HEK293 (cell line): ENCODE data around the gene REN.
A peak's percentile ranks its signal among the peaks of the same experiment; 100 is the strongest.

Experiments used
- CTCF ChIA-PET: fragments of 350-600 bp; formaldehyde crosslinking; extraction: SDS; loops from one replicate; lab custom pipeline; 2021; ENCODE audit warnings: antibody characterized with exemption; lab: Yijun Ruan, JAX
- POLR2A ChIA-PET: fragments of 300-600 bp; formaldehyde crosslinking; extraction: SDS; loops from one replicate; lab custom pipeline; 2020; ENCODE audit warnings: antibody characterized with exemption, inconsistent platforms; lab: Yijun Ruan, JAX
- H3K27ac ChIP-seq: fragments of 200-500 bp; sonication (Bioruptor generic); 2 replicates; pipeline ENCODE4 v1.5.1; 2014; ENCODE audit warnings: low read depth, low read length, control low read depth, inconsistent platforms; ENCODE audit errors: extremely low read depth
- H3K36me3 ChIP-seq, 2 experiments: fragments of 200-500 bp in 1 of 2; sonication (Bioruptor generic) in 1 of 2; 1 replicate in 1 of 2; 2 replicates in 1 of 2; pipeline ENCODE4 v1.5.1; 2014 to 2017; ENCODE audit warnings: inconsistent platforms in 2 of 2, low read length in 2 of 2; ENCODE audit not compliant: control insufficient read depth in 2 of 2, insufficient read depth in 1 of 2
- H3K4me1 ChIP-seq: fragments of 200-500 bp; sonication (Bioruptor generic); 2 replicates; pipeline ENCODE4 v1.5.1; 2014; ENCODE audit warnings: mild to moderate bottlenecking, low read length, inconsistent platforms; ENCODE audit not compliant: control insufficient read depth, insufficient read depth
- H3K4me3 ChIP-seq: 2 replicates; pipeline ENCODE4 v1.5.1; 2011; ENCODE audit warnings: low read depth, mild to moderate bottlenecking, control low read depth, low read length, moderate library complexity
- H3K9me3 ChIP-seq: fragments of 200-500 bp; sonication (Bioruptor generic); 2 replicates; pipeline ENCODE4 v1.5.1; 2014; ENCODE audit warnings: low read depth, low read length, inconsistent platforms; ENCODE audit not compliant: control insufficient read depth, insufficient read depth
- BCL11A ChIP-seq: fragments of 450-650 bp; formaldehyde crosslinking; IDR thresholded peaks from 2 replicates; pipeline ENCODE4 v1.5.1; 2016; ENCODE audit warnings: low read depth, missing biosample characterization, missing genetic modification characterization
- BCL11B ChIP-seq: fragments of 450-650 bp; formaldehyde crosslinking; IDR thresholded peaks from 2 replicates; pipeline ENCODE4 v1.5.1; 2016; ENCODE audit warnings: low read depth, missing biosample characterization, missing genetic modification characterization
- EGR2 ChIP-seq: fragments of 450-650 bp; formaldehyde crosslinking; IDR thresholded peaks from 2 replicates; pipeline ENCODE4 v1.5.1; 2016; ENCODE audit warnings: low read depth, missing biosample characterization, missing genetic modification characterization
- GLIS2 ChIP-seq: fragments of 450-650 bp; formaldehyde crosslinking; IDR thresholded peaks from 2 replicates; pipeline ENCODE4 v1.5.1; 2016; ENCODE audit warnings: missing biosample characterization, missing genetic modification characterization
- MZF1 ChIP-seq: fragments of 450-650 bp; formaldehyde crosslinking; IDR thresholded peaks from 2 replicates; pipeline ENCODE4 v1.5.1; 2017; ENCODE audit warnings: missing biosample characterization, missing genetic modification characterization, borderline replicate concordance
- PBX3 ChIP-seq: sonication (generic); formaldehyde crosslinking; IDR thresholded peaks from 2 replicates; pipeline ENCODE4 v1.8.1; 2022; ENCODE audit warnings: mild to moderate bottlenecking, moderate library complexity, missing genetic modification reagents
- RBAK ChIP-seq: fragments of 450-650 bp; formaldehyde crosslinking; IDR thresholded peaks from 2 replicates; pipeline ENCODE4 v1.5.1; 2016; ENCODE audit warnings: missing biosample characterization, missing genetic modification characterization
- SETDB1 ChIP-seq: IDR thresholded peaks from one replicate; pipeline ENCODE4 v1.6.1; 2017; ENCODE audit warnings: mild to moderate bottlenecking, low read length, moderate library complexity, mixed read lengths; ENCODE audit not compliant: insufficient read length
- TCF7L2 ChIP-seq: IDR thresholded peaks from 2 replicates; pipeline ENCODE4 v1.6.1; 2011; ENCODE audit warnings: low read depth, mild to moderate bottlenecking, inconsistent platforms, low read length, moderate library complexity, borderline replicate concordance
- ZBTB21 ChIP-seq: fragments of 450-650 bp; formaldehyde crosslinking; IDR thresholded peaks from 2 replicates; pipeline ENCODE4 v1.5.1; 2017; ENCODE audit warnings: missing biosample characterization, missing genetic modification characterization
- ZBTB8A ChIP-seq: fragments of 450-650 bp; formaldehyde crosslinking; IDR thresholded peaks from 2 replicates; pipeline ENCODE4 v1.5.1; 2016; ENCODE audit warnings: missing biosample characterization, missing genetic modification characterization
- ZFHX2 ChIP-seq: fragments of 450-650 bp; formaldehyde crosslinking; conservative IDR thresholded peaks from 2 replicates; pipeline ENCODE4 v1.5.1; 2016; ENCODE audit warnings: missing biosample characterization, missing genetic modification characterization
- ZNF248 ChIP-seq: fragments of 450-650 bp; formaldehyde crosslinking; IDR thresholded peaks from 2 replicates; pipeline ENCODE4 v1.5.1; 2017; ENCODE audit warnings: missing biosample characterization, missing genetic modification characterization
- ZNF350 ChIP-seq: fragments of 450-650 bp; formaldehyde crosslinking; IDR thresholded peaks from 2 replicates; pipeline ENCODE4 v1.5.0; 2017; ENCODE audit warnings: missing biosample characterization, mild to moderate bottlenecking, missing genetic modification characterization
- ZNF354C ChIP-seq: fragments of 450-650 bp; formaldehyde crosslinking; IDR thresholded peaks from 2 replicates; pipeline ENCODE4 v1.5.1; 2016; ENCODE audit warnings: missing biosample characterization, missing genetic modification characterization, low read depth, borderline replicate concordance
- ZNF391 ChIP-seq: fragments of 450-650 bp; formaldehyde crosslinking; IDR thresholded peaks from 2 replicates; pipeline ENCODE4 v1.5.1; 2016; ENCODE audit warnings: low read depth, missing biosample characterization, missing genetic modification characterization, borderline replicate concordance
- ZNF394 ChIP-seq: fragments of 450-650 bp; formaldehyde crosslinking; IDR thresholded peaks from 2 replicates; pipeline ENCODE4 v1.5.1; 2016; ENCODE audit warnings: missing biosample characterization, missing genetic modification characterization, mild to moderate bottlenecking, moderate library complexity, borderline replicate concordance
- ZNF501 ChIP-seq: fragments of 450-650 bp; formaldehyde crosslinking; IDR thresholded peaks from 2 replicates; pipeline ENCODE4 v1.5.1; 2016; ENCODE audit warnings: missing biosample characterization, missing genetic modification characterization
- ZNF529 ChIP-seq: fragments of 450-650 bp; formaldehyde crosslinking; IDR thresholded peaks from 2 replicates; pipeline ENCODE4 v1.5.1; 2017; ENCODE audit warnings: missing genetic modification characterization, missing biosample characterization; ENCODE audit not compliant: insufficient replicate concordance
- ZNF561 ChIP-seq: fragments of 450-650 bp; IDR thresholded peaks from 2 replicates; pipeline ENCODE4 v1.5.1; 2018; ENCODE audit warnings: missing biosample characterization, missing genetic modification characterization, borderline replicate concordance
- ZNF600 ChIP-seq: fragments of 450-650 bp; formaldehyde crosslinking; IDR thresholded peaks from 2 replicates; pipeline ENCODE4 v1.5.1; 2016; ENCODE audit warnings: missing biosample characterization, missing genetic modification characterization
- ZNF654 ChIP-seq: fragments of 450-650 bp; formaldehyde crosslinking; IDR thresholded peaks from 2 replicates; pipeline ENCODE4 v1.5.1; 2016; ENCODE audit warnings: low read depth, missing biosample characterization, missing genetic modification characterization
- ZNF701 ChIP-seq: fragments of 450-650 bp; formaldehyde crosslinking; IDR thresholded peaks from 2 replicates; pipeline ENCODE4 v1.5.1; 2016; ENCODE audit warnings: missing biosample characterization, missing genetic modification characterization
- ZXDB ChIP-seq: fragments of 450-650 bp; formaldehyde crosslinking; IDR thresholded peaks from 2 replicates; pipeline ENCODE4 v1.5.1; 2016; ENCODE audit warnings: missing biosample characterization, missing genetic modification characterization

The REN gene

GRCh38 chr1:204121840-204122555 is 44.1 kb downstream of the REN start:
- CTCF ChIA-PET = interaction anchor here (0.7 kb wide), 1 partner anchor 38 kb away, joined by 3 read pairs; no protein-coding TSS in a partner anchor
- H3K36me3 ChIP-seq = peaks cover 0 to 44% of the 10 kb centered on the region in 2 experiments; a peak in 2 of 3 replicates
- no peak overlapping the region for H3K4me3 ChIP-seq
- POLR2A ChIA-PET = no interaction called here
- H3K9me3 ChIP-seq = no peaks in the 10 kb centered on the region
- TF ChIP-seq ZNF391 (no peak), BCL11B (no peak), ZBTB21 (tag by site-specific recombination) (no peak), ZNF600 (no peak), GLIS2 (tag by site-specific recombination) (no peak), SETDB1 (no peak), ZNF394 (no peak), TCF7L2 (no peak), PBX3 (CRISPR knock-in tag) (no peak), RBAK (tag by site-specific recombination) (no peak), ZNF561 (tag by site-specific recombination) (no peak), ZXDB (tag by site-specific recombination) (no peak), ZNF701 (tag by site-specific recombination) (no peak)
- TF ChIP-seq, all 188 proteins: peak for 0
- no peak overlapping the region for H3K27ac ChIP-seq
- no peaks in the 10 kb centered on the region for H3K4me1 ChIP-seq

- Histone ChIP-seq H3K4me3 (no peak overlapping the region), H3K36me3 (peaks cover 0 to 11% of the 10 kb centered on the region in 2 experiments; a peak in 2 of 3 replicates), H3K4me1 (no peaks in the 10 kb centered on the region), H3K9me3 (no peaks in the 10 kb centered on the region), H3K27ac (no peak overlapping the region)
- TF ChIP-seq ZNF354C (tag by site-specific recombination) (no peak), ZNF248 (tag by site-specific recombination) (no peak), ZBTB8A (no peak), MZF1 (tag by site-specific recombination) (no peak), BCL11A (no peak), SETDB1 (no peak), ZNF529 (tag by site-specific recombination) (no peak), ZNF350 (tag by site-specific recombination) (no peak), ZNF501 (tag by site-specific recombination) (no peak)
- ChIA-PET CTCF (interaction anchor here (1.9 kb wide), 1 partner anchor 12 kb away, joined by 8 read pairs; no protein-coding TSS in a partner anchor), POLR2A (interaction anchor here (0.5 kb wide), 1 partner anchor 344 kb away, joined by 3 read pairs; no protein-coding TSS in a partner anchor)
Observed at GRCh38 chr1:204116539-204116938, 49.6 kb downstream of the REN start.

- TF ChIP-seq ZNF654 (tag by site-specific recombination) = no peak
- peak; percentile 23 for TF ChIP-seq ZFHX2 (tag by site-specific recombination)
- TF ChIP-seq EGR2 (tag by site-specific recombination) = peak; percentile 30; the same call in 1 of the 2 replicates
- Histone ChIP-seq H3K4me3 (no peak overlapping the region), H3K27ac (no peak overlapping the region), H3K9me3 (no peaks in the 10 kb centered on the region), H3K4me1 (no peaks in the 10 kb centered on the region), H3K36me3 (peaks cover 0 to 7% of the 10 kb centered on the region in 2 experiments; a peak in 2 of 3 replicates)
- CTCF ChIA-PET = interaction anchor here (1.9 kb wide), 1 partner anchor 13 kb away, joined by 8 read pairs; no protein-coding TSS in a partner anchor
- POLR2A ChIA-PET = no interaction called here
Observed at GRCh38 chr1:204115116-204115515, 51.0 kb downstream of the REN start.
